GM21360 (cell line): Measurements from ENCODE around the gene YIPF4.
"Not testable (repeated sequence)": the region's sequence is repeated elsewhere in the genome, so short reads cannot be mapped to it uniquely, and the experiment has no call there.

Experiments used
- ATAC-seq: cut with Tn5 transposase; IDR thresholded peaks from one replicate; pipeline ENCODE4 v1.9.1; 2021; ENCODE audit warnings: mild to moderate bottlenecking, moderate library complexity; ENCODE audit not compliant: unreplicated experiment

Gene YIPF4

GRCh38 chr2:32364290-32364689 is 86.6 kb downstream of the YIPF4 start:
- not testable (repeated sequence) for ATAC-seq

GRCh38 chr2:32365679-32366078 is 88.0 kb downstream of the YIPF4 start:
- ATAC-seq = not testable (repeated sequence)
